ENCODE data around the gene PTCD3.

The PTCD3 gene

GRCh38 chr2:86105969-86106945 lies at the start of gene PTCD3:
Gene PTCD3 (plus strand): TSS chr2:86106235. CDS start chr2:86106248, 13 bp downstream.
- H3K4me3 ChIP-seq (ENCODE audit: low read depth, low read length): peak within 1 kb of the TSS; percentile 78
- TF ChIP-seq, protein P1, sequence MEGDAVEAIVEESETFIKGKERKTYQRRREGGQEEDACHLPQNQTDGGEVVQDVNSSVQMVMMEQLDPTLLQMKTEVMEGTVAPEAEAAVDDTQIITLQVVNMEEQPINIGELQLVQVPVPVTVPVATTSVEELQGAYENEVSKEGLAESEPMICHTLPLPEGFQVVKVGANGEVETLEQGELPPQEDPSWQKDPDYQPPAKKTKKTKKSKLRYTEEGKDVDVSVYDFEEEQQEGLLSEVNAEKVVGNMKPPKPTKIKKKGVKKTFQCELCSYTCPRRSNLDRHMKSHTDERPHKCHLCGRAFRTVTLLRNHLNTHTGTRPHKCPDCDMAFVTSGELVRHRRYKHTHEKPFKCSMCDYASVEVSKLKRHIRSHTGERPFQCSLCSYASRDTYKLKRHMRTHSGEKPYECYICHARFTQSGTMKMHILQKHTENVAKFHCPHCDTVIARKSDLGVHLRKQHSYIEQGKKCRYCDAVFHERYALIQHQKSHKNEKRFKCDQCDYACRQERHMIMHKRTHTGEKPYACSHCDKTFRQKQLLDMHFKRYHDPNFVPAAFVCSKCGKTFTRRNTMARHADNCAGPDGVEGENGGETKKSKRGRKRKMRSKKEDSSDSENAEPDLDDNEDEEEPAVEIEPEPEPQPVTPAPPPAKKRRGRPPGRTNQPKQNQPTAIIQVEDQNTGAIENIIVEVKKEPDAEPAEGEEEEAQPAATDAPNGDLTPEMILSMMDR (IDR thresholded peaks at IDR 0.05; ENCODE audit: low read depth, low read length, missing control alignments): no peak
- peak; percentile 88 for DNase-seq (ENCODE audit: low read depth)
- in situ Hi-C loops (cut with HindIII; ENCODE audit: low sequenced_read_pairs): no loop called here

DNA sequence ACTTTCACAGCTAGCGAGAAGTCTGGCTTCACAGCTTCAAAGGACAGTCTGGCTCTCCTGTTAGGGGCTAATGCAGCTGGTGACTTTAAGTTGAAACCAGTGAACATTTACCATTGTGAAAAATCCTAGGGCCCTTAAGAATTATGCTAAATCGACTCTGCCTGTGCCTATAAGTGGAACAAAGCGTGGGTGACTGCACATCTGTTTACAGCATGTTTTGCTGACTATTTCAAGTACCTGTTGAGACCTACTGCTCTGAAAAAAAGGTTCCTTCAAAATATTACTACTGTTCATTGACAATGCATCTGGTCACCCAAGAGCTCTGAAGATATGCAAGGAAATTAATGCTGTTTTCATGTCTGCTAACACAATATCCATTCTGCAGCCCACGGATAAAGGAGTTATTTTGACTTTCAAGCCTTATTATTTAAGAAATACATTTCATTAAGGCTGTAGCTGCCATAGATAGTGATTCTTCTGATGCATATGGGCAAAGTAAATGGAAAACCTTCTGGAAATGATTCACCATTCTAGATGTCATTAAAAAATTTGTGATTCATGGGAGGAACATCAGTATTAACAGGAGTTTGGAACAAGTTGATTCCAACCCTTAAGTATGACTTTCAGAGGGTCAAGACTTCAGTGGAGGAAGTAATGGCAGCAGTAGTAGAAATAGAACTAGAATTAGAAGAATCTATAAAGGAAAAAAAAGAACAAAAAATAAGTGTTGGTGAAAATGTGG lies 49.3 kb upstream of the PTCD3 start:
- TF ChIP-seq, protein P1 (IDR thresholded peaks at IDR 0.05; ENCODE audit: low read depth, low read length, missing control alignments): no peak
- no peak for DNase-seq (ENCODE audit: low read depth)
- in situ Hi-C loops (cut with HindIII; ENCODE audit: low sequenced_read_pairs): no loop called here
- H3K4me3 ChIP-seq (ENCODE audit: low read depth, low read length): no peak overlapping the region

DNA sequence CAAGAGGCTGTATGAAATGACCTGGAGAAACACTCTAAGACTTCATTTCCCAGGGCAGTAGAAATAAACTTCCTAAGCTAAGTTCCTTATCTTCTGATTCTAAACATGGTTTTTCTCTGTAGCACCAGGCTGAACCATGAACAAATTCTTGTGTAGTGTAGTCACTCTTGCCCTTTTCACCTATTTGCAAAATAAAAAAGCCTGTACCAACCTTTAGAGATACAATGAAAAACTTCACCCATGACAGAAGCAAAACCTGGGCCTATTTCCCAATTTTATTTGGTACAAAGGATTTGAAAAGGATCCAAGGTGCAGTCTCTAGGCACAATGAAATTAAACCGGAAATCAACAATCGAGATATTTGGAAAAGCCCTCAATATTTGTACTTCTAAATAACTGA lies 44.0 kb upstream of the PTCD3 start:
- no peak overlapping the region for H3K4me3 ChIP-seq (ENCODE audit: low read depth, low read length)
- TF ChIP-seq, protein P1 (IDR thresholded peaks at IDR 0.05; ENCODE audit: low read depth, low read length, missing control alignments): no peak
- DNase-seq (ENCODE audit: low read depth): no peak
- in situ Hi-C loops (cut with HindIII; ENCODE audit: low sequenced_read_pairs): no loop called here

DNA sequence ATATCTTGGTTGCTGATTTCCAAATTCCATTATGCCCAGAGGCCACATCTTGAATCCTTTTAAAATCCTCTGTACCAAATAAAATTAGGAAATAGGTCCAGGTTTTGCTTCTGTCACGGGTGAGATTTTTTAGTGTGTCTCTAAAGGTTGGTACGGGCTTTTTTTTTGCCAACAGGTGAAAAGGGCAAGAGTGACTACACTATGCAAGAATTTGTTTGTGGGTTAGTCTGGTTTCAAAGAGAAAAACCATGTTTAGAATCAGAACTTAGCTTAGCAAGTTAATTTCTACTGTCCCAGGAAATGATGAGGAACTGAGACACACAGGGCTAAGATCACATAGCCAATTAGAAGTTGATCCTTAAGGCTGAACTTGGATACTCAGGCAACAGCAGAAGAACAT lies 42.0 kb upstream of the PTCD3 start:
- no peak for DNase-seq (ENCODE audit: low read depth)
- in situ Hi-C loops (cut with HindIII; ENCODE audit: low sequenced_read_pairs): no loop called here
- H3K4me3 ChIP-seq (ENCODE audit: low read depth, low read length): no peak overlapping the region
- TF ChIP-seq, protein P1 (IDR thresholded peaks at IDR 0.05; ENCODE audit: low read depth, low read length, missing control alignments): no peak

DNA sequence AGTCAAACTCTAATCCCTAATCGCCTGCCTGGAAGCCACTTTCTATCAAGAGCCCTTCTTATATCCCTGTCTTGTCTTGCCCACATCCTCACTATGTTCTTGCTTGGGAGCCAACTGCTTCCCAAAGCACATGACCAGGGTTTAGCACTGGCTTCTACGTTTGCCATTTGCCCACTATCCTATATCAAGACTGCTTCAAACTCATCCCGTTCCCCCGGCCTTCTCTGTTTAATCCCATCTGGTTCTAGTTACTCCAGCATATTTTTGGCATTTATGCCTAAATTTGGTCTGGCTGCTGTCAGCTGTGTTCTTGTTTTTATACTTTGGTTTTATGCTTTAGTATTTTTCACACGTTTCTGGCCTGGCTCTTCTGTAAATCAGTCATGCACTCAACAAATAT lies 40.5 kb upstream of the PTCD3 start:
- in situ Hi-C loops (cut with HindIII; ENCODE audit: low sequenced_read_pairs): no loop called here
- DNase-seq (ENCODE audit: low read depth): no peak

GRCh38 chr2:86066007-86066578 lies 39.9 kb upstream of the PTCD3 start:
- in situ Hi-C loops (cut with HindIII; ENCODE audit: low sequenced_read_pairs): no loop called here
- H3K4me3 ChIP-seq (ENCODE audit: low read depth, low read length): no peak overlapping the region
- TF ChIP-seq, protein P1 (IDR thresholded peaks at IDR 0.05; ENCODE audit: low read depth, low read length, missing control alignments): no peak
- DNase-seq (ENCODE audit: low read depth): no peak

More for the DNA sequence above, 40.5 kb upstream of the PTCD3 start:
- no peak overlapping the region for H3K4me3 ChIP-seq (ENCODE audit: low read depth, low read length)
- TF ChIP-seq, protein P1 (IDR thresholded peaks at IDR 0.05; ENCODE audit: low read depth, low read length, missing control alignments): no peak

Measured in astrocyte of the cerebellum (primary cell).